Natural killer cell (primary cell): Measurements from ENCODE around the gene EPHB2. TPM values are rescaled to one million over a fixed set of nuclear protein-coding genes. Genes with fewer than 3 reads are reported as not detected.
A peak's percentile ranks its signal among the peaks of the same experiment; 100 is the strongest.

Experiments used
- ATAC-seq, 3 donors: fragments of 150-1000 bp in 2 of 3; fragments of 200-7000 bp in 1 of 3; cut with Tn5 transposase; 1 replicate in 1 of 3; 2 replicates in 2 of 3; pipeline ENCODE4 v1.10.0; 2021; ENCODE audit warnings: mild to moderate bottlenecking in 2 of 3, moderate library complexity in 2 of 3
- DNase-seq, 2 donors: peaks; one replicate each; pipeline versions ENCODE4 v3.0.0 to v3.0.0-alpha.2; 2013 to 2021; ENCODE audit warnings: mixed read lengths in 1 of 2
- H3K27ac ChIP-seq: one replicate; pipeline ENCODE4 v1.5.1; 2013; ENCODE audit warnings: mild to moderate bottlenecking, low read length
- H3K27me3 ChIP-seq: one replicate; pipeline ENCODE4 v1.6.1; 2013; ENCODE audit warnings: low read length; ENCODE audit not compliant: control insufficient read depth, insufficient read depth
- H3K36me3 ChIP-seq: one replicate; pipeline ENCODE4 v1.6.1; 2013; ENCODE audit warnings: low read length; ENCODE audit not compliant: control insufficient read depth, insufficient read depth
- H3K4me1 ChIP-seq: one replicate; pipeline ENCODE4 v1.6.1; 2013; ENCODE audit warnings: low read length; ENCODE audit not compliant: control insufficient read depth, insufficient read depth
- H3K4me3 ChIP-seq: one replicate; pipeline ENCODE4 v1.5.1; 2013; ENCODE audit warnings: low read length
- H3K9me3 ChIP-seq: one replicate; pipeline ENCODE4 v1.6.1; 2013; ENCODE audit warnings: low read length; ENCODE audit not compliant: control insufficient read depth, insufficient read depth
- H3K27ac Mint-ChIP-seq, 2 donors: one replicate each; pipeline ENCODE4 v1.8.0; 2022; ENCODE audit warnings: mild to moderate bottlenecking in 2 of 2, mixed read lengths in 2 of 2, moderate library complexity in 1 of 2
- H3K27me3 Mint-ChIP-seq, 2 donors: one replicate each; pipeline ENCODE4 v1.8.0; 2022; ENCODE audit warnings: low read depth in 2 of 2, mixed read lengths in 2 of 2
- H3K36me3 Mint-ChIP-seq: one replicate; pipeline ENCODE4 v1.8.0; 2022; ENCODE audit warnings: mixed read lengths
- H3K4me1 Mint-ChIP-seq, 2 donors: one replicate each; pipeline ENCODE4 v1.8.0; 2022; ENCODE audit warnings: mixed read lengths in 2 of 2
- H3K4me3 Mint-ChIP-seq: one replicate; pipeline ENCODE4 v1.8.0; 2022; ENCODE audit warnings: mild to moderate bottlenecking, moderate library complexity, mixed read lengths
- H3K9me3 Mint-ChIP-seq, 2 donors: one replicate each; pipeline ENCODE4 v1.8.0; 2022; ENCODE audit warnings: mixed read lengths in 2 of 2
- CTCF ChIP-seq: fragments of 200-600 bp; IDR thresholded peaks from one replicate; pipeline ENCODE4 v1.8.0; 2022; ENCODE audit warnings: antibody characterized with exemption
- WGBS: methylation state at CpG from one replicate; pipeline ENCODE4 v1.1.7; 2013; ENCODE audit warnings: missing lambda C conversion rate; ENCODE audit not compliant: insufficient coverage; 5-methylcytosine and 5-hydroxymethylcytosine counted together
- intact Hi-C: fragments of 100-400 bp; cut with micrococcal nuclease; formaldehyde crosslinking; loops from one replicate; pipeline ENCODE4 v1.14.2; 2022
- total RNA-seq, 4 donors: library from RNA; stranded (reverse); fragments of 120-200 nt in 1 of 4; gene quantifications; one replicate each; pipeline versions ENCODE4 v1.2.3 to v1.2.4, GENCODE V29; 2013 to 2022

The EPHB2 gene
- total RNA-seq, 3 donors from 2014 or later (not counting 1 experiment from before 2014, with no cell fraction given) = 0.14 to 0.23 TPM; not detected in 1

GRCh38 chr1:22925111-22925510 is 214.5 kb downstream of the EPHB2 start:
- WGBS = 79% methylated on average over 9 of the region's 9 CpGs

GRCh38 chr1:22930240-22930912 is 219.7 kb downstream of the EPHB2 start:
- peak; percentile 56 for TF ChIP-seq CTCF

More at GRCh38 chr1:22925111-22925510, 214.5 kb downstream of the EPHB2 start:
- TF ChIP-seq CTCF = no peak
- Histone ChIP-seq H3K9me3 (no peaks in the 10 kb centered on the region), H3K36me3 (no peaks in the 10 kb centered on the region), H3K27ac (no peak overlapping the region), H3K4me1 (no peaks in the 10 kb centered on the region), H3K4me3 (no peak overlapping the region), H3K27me3 (no peaks in the 10 kb centered on the region)
- intact Hi-C loops = no loop called here
- no peak overlapping the region for H3K27ac Mint-ChIP-seq
- peaks cover 21 to 22% of the 10 kb centered on the region in 2 donors for H3K27me3 Mint-ChIP-seq
- no peak for DNase-seq
- H3K4me3 Mint-ChIP-seq = no peak overlapping the region
- no peaks in the 10 kb centered on the region for H3K4me1 Mint-ChIP-seq
- no peak for ATAC-seq
- H3K9me3 Mint-ChIP-seq = no peaks in the 10 kb centered on the region
- H3K36me3 Mint-ChIP-seq = no peaks in the 10 kb centered on the region

DNA sequence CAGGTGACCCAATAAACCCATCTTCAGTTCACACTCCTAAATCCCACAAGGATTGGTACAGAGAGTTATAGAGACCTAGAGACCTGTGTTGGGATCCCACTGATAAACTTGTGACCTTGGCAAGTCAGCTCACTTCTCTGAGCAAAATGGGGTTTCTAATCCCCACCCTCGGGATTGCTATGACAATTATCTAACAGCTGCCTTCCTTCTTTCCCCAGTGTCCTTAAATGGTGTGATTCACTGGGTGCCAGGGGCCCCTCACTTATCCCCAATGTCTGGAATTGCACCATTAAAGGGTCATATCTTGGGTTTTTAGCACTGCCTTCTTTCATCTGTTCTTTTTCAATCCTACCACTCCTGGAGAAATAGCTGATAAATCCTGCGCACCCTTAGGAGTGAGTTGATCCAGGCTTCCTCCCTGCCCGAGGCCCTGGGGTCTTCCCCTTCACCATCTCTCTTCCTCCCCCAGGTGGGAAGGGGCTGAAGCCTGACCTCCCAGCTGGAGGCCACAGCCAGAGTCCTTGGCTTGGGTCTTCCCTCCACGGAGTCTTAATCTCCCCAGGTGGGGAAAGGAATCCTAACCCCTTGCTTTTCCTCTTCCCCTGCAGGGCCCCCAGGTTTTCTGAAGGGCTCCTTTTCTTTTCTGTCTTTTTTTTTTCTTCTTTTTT is 222.3 kb downstream of the EPHB2 start:
- Histone ChIP-seq H3K36me3 (no peaks in the 10 kb centered on the region), H3K4me3 (no peak overlapping the region), H3K27me3 (no peaks in the 10 kb centered on the region), H3K9me3 (no peaks in the 10 kb centered on the region), H3K27ac (no peak overlapping the region), H3K4me1 (no peaks in the 10 kb centered on the region)
- H3K36me3 Mint-ChIP-seq = no peaks in the 10 kb centered on the region
- no peak for TF ChIP-seq CTCF
- H3K27ac Mint-ChIP-seq = no peak overlapping the region
- 58% methylated on average over 3 of the region's 4 CpGs for WGBS
- H3K4me3 Mint-ChIP-seq = no peak overlapping the region
- H3K4me1 Mint-ChIP-seq = no peaks in the 10 kb centered on the region
- intact Hi-C loops = no loop called here
- no peaks in the 10 kb centered on the region for H3K9me3 Mint-ChIP-seq
- H3K27me3 Mint-ChIP-seq = peaks cover 15 to 22% of the 10 kb centered on the region in 2 donors
- ATAC-seq (no peak), DNase-seq (no peak)

More at GRCh38 chr1:22930240-22930912, 219.7 kb downstream of the EPHB2 start:
- no peaks in the 10 kb centered on the region for H3K4me1 ChIP-seq
- Mint-ChIP-seq H3K9me3 (no peaks in the 10 kb centered on the region), H3K27ac (no peak overlapping the region), H3K4me1 (no peaks in the 10 kb centered on the region), H3K4me3 (no peak overlapping the region), H3K36me3 (no peaks in the 10 kb centered on the region), H3K27me3 (peaks cover 16 to 23% of the 10 kb centered on the region in 2 donors)
- ATAC-seq (peak in 1 of 3 donors; percentile 73), DNase-seq (peak; percentile 30 to 33)
- intact Hi-C loops = loop anchor here (1.0 kb wide), 1 partner anchor 226 kb away; no protein-coding TSS in a partner anchor
- H3K9me3 ChIP-seq = no peaks in the 10 kb centered on the region
- H3K4me3 ChIP-seq = no peak overlapping the region
- no peak overlapping the region for H3K27ac ChIP-seq
- no peaks in the 10 kb centered on the region for H3K27me3 ChIP-seq
- 52% methylated on average over 8 of the region's 11 CpGs for WGBS
- H3K36me3 ChIP-seq = no peaks in the 10 kb centered on the region
